ENCODE measurements around the gene NXT1. TPM values are rescaled to one million over a fixed set of nuclear protein-coding genes. Genes with fewer than 3 reads are reported as not detected.
"Not testable (repeated sequence)": the region's sequence is repeated elsewhere in the genome, so short reads cannot be mapped to it uniquely, and the experiment has no call there.

NXT1 gene
- total RNA-seq = 17.0 and 35.9 TPM in 2 replicates

GRCh38 chr20:23350196-23350903, at the start of gene NXT1:
Gene NXT1 (plus strand): TSS chr20:23350791. CDS start chr20:23354042, 3,251 bp downstream.
- peak; percentile 96 for DNase-seq (ENCODE audit: low read depth)

DNA sequence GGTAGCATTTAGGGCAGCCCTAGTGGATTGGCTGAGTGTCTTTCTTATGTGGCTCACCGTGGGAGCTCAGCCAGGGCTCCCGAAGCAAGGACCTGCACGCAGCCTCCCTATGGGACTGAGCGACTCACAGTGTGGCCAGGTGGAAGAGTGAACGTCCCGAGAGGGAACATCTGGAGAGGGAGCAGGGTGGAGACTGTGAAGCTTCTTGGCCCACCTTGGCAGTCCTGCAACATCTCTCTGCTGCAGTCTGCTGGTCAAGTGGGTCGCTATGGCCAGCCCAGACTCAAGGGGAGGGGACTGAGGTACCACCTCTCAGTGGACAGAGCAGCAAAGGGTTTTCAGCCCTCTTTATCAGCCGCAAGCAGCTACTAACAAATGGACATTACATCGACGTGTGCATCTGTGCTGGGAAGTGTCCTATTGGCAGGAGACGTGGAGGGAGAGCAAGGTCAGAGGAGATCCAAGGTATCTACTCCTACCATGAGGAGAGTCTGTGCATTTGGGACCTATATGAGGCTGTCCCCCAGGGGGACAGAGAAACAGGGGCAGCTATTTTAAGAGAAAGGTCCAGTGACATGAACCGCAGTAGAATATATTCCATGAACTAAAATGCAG, 49.0 kb upstream of the NXT1 start:
- DNase-seq (ENCODE audit: low read depth) = no peak

DNA sequence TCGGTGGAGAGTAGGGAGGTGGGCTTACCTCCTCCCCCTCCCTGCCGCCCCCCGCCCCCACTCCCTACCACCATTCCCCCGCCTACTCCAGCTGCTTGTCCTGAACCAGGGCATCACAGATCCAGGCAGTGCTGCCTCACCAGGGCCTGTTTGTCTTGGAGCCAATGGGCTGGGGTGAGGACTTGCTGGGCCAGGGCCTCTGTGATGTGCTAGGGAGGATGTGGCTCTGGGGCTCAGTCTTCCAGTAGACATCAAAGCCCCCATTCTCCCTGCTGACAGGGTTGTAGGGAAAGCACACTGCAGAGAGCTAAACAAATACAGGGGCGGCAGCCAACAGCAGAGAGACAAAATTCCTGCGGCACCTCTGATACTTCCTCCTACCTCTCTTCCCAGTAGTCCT, 48.2 kb upstream of the NXT1 start:
- no peak for DNase-seq (ENCODE audit: low read depth)

DNA sequence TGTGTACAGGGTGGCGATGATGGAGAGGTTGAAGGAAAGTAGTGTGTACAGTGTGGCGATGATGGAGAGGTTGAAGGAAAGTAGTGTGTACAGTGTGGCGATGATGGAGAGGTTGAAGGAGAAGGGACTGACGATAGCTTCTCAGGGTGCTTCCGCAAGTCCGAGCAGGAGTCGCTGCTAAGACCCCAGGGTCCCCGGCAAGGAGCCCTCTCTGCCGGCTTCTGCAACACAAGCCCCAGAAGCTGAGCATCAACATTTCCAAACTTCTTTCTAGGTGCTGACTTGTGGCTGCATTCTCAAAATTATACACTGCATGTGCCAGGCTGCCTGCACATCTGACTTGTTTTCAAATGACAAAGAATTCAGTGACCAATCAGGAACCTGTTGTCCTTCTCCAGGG, 47.8 kb upstream of the NXT1 start:
- DNase-seq (ENCODE audit: low read depth) = no peak

- DNase-seq (ENCODE audit: low read depth) = no peak
Measured at GRCh38 chr20:23303325-23304102, 47.1 kb upstream of the NXT1 start.

- no peak for DNase-seq (ENCODE audit: low read depth)
Measured at GRCh38 chr20:23304616-23305015, 46.0 kb upstream of the NXT1 start.

DNA sequence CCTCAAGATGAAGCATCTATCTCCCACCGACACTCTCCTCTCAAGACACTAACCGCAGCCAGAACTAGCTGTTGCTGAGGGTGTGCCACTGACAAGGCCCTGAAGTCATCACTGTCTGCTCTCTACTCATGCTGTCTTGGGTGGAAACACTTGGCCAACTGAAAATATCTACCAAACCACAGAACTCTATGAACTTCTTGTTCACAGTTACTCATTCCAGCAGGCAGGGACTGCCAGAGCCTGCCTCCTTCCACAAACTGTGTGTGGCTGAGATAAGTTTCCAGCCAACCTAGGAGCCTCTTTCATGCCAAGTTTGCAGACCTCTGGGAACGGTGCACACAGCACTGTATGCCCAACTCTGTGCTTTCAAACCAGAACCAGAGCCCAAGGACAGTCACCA, 45.5 kb upstream of the NXT1 start:
- no peak for DNase-seq (ENCODE audit: low read depth)

DNA sequence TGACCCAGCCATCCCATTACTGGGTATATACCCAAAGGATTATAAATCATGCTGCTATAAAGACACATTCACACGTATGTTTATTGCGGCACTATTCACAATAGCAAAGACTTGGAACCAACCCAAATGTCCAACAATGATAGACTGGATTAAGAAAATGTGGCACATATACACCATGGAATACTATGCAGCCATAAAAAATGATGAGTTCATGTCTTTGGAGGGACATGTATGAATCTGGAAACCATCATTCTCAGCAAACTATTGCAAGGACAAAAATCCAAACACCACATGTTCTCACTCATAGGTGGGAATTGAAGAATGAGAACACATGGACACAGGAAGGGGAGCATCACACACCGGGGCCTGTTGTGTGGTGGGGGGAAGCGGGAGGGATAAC, 43.2 kb upstream of the NXT1 start:
- DNase-seq (ENCODE audit: low read depth) = not testable (repeated sequence)

GRCh38 chr20:23308024-23308423, 42.6 kb upstream of the NXT1 start:
- DNase-seq (ENCODE audit: low read depth) = no peak

DNA sequence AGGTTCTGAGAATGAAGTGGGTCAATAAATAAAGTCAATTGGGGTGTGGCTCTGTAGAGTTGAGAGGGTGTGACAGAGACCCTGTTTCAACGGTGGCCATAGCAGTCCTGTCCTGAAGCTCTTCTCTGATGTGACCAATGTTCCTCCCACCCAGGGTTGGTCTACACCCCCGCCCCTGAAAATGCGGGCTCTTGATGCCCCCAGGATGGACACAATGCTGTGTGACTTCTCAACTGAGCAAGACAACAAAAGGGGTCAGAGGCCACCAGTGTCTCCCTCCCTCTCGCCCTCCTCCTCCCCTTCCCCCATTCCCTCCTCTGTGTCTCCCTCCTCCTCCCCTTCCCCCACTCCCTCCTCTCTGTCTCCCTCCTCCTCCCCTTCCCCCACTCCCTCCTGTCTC, 41.7 kb upstream of the NXT1 start:
- DNase-seq (ENCODE audit: low read depth) = no peak

DNA sequence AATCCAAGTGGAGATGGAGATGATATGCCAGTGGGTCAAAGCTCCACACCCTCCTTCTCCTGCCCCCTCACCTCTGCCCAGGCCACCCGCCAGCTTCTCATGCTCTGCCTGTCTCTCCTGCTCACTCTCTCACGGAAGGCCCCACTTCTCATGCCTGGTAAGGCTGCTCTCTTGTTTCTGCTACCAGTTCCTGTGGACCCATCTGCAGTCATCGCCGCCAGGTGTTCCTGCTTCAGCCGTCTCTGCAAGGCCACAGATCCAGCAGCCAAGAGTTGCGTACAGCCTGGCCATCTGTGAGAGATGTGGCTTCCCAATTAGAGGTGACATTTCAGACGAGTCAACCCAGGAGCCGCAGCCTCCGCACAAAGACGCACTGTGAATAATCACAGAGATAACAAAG, 40.8 kb upstream of the NXT1 start:
- no peak for DNase-seq (ENCODE audit: low read depth)

DNA sequence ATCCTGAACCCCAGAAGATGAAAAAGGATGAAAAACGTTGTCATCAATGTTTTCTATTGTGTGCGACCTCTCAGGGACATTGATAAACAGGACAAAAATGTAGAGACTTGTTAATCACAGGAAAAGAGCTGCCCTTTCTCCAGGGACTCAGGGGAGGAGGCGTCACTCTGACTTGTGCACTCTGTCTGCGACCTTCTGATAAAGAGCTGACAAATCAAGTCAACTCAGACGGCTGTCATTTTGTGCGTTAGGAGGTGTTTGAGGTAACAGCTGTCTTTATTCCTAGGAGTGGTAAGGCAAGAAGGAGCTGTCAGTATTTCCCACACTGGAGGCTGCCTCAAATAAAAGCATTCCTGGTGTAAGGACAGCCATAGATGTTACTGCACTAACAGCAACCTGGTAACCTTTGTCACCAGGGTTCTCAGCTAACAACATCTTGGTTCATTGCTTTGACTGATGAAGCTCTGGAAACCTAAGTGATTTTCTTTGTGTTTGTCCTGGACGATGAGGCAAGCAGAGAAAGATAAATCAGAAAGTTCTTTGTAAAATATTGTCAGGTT, 38.6 kb upstream of the NXT1 start:
- no peak for DNase-seq (ENCODE audit: low read depth)

- no peak for DNase-seq (ENCODE audit: low read depth)
Measured at GRCh38 chr20:23313271-23313670, 37.3 kb upstream of the NXT1 start.

DNA sequence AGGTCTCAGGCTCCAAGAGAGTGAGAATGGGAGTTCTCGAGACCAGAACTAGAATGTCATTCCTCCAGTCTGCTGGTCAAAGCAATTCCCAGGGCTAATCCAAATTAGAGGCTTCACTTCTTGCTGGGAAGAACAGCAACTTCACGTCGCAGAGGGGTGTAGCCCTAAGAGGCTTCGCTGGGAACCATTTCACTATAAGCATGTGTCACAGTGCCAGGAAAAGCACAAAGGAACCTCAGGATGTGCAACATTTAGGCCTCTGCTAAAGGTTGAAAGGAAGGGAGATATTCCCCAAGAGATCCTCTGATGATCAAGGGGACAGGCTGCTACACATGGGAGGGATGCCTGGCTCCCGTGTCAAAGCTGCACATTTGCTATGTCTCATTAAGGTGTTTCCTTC, 35.9 kb upstream of the NXT1 start:
- DNase-seq (ENCODE audit: low read depth) = no peak

DNA sequence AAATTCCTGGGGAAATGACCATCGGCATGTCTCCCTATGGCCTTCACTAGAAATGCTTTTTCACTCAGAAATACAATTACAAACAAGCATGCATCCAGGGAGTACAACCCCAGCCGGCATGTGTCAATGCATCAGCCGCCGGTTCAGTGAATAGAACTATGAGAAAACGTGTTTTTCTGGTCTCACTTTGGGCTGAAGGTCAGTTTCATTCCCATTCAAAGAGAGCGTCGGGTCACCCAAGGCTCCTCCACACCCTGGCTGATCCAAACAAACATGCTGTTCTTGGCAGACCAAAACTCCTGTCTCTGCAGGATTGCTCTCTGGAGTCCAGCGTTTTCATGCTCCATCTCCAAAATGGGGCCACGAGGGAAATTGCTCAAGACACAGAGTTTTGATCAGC, 35.5 kb upstream of the NXT1 start:
- no peak for DNase-seq (ENCODE audit: low read depth)

DNA sequence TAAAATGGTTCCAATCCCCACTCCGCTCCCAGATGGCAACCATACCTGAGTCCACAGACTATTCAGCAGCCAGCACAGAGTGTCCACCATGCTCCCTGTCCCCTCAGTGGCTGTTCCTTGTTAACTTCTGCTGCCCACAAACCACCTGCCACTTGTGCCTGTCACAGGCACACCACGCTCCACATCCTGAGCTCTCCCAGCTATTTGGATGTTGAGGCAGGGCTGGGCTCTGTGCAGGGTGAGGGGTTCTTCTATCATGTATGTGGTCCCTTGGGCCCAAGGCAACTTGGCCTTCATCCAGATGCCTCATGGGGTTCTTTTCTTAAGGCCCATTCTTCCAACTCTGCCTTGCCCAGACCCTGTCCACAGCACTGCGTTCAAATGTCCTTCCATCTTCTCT, 34.0 kb upstream of the NXT1 start:
- no peak for DNase-seq (ENCODE audit: low read depth)

- DNase-seq (ENCODE audit: low read depth) = no peak
Measured at GRCh38 chr20:23317081-23317480, 33.5 kb upstream of the NXT1 start.

DNA sequence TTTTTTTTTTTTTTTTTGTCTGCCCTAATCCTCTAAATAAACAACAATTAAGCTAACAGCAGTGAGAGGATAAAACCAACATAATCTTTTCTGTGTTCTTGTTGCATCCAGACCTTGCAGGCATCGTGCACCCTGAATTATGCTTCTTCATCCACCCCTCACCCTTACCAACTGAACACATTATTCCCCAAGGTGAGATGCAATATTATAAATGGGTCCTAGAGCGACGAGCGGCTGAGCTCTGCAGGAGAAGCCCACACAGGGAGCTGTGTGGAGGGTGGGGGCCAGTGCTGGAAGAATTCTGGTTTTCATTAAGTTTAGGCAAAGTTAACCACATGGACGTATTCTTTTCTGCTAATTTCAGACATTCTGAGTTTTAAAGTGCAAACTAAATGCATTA, 32.2 kb upstream of the NXT1 start:
- DNase-seq (ENCODE audit: low read depth) = no peak

DNA sequence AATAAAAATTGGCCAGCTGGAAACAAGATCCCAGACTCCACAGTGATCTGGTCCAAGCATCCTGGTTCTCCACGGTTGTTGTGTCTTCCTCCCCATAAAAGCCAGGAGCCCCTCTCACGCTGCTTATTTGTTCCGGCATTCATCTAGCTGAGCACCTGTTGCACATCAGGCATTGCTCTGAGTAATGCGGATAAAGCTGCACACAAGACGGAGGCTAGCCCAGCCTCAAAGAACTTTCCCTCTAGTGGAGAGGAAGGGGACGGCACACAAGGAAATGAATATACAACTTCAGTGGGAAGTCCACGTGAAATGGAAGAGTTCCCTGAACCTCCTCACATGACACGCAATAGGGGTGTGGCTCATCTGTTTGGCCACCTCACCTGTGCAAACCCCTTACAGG, 30.3 kb upstream of the NXT1 start:
- DNase-seq (ENCODE audit: low read depth) = no peak

GRCh38 chr20:23325107-23325506, 25.5 kb upstream of the NXT1 start:
- no peak for DNase-seq (ENCODE audit: low read depth)

- DNase-seq (ENCODE audit: low read depth) = no peak
Measured at GRCh38 chr20:23326774-23327173, 23.8 kb upstream of the NXT1 start.

- no peak for DNase-seq (ENCODE audit: low read depth)
Measured at GRCh38 chr20:23327617-23328333, 22.8 kb upstream of the NXT1 start.
